ENCODE results near the gene CETP.
A peak's percentile ranks its signal among the peaks of the same experiment; 100 is the strongest.

The CETP gene

GRCh38 chr16:56961851-56962281, at the start of gene CETP:
CETP (plus strand) TSS chr16:56961950; CDS start chr16:56961980, 30 bp downstream.
- DNase-seq (ENCODE audit: low read depth, low spot score): no peak

- no peak for DNase-seq (ENCODE audit: low read depth, low spot score)
These were observed 48.7 kb upstream of the CETP start for GRCh38 chr16:56912746-56913708.

GRCh38 chr16:56914896-56915295, 46.9 kb upstream of the CETP start:
- DNase-seq (ENCODE audit: low read depth, low spot score): no peak

GRCh38 chr16:56915336-56916119, 46.2 kb upstream of the CETP start:
- no peak for DNase-seq (ENCODE audit: low read depth, low spot score)

GRCh38 chr16:56916571-56917403, 45.0 kb upstream of the CETP start:
- DNase-seq (ENCODE audit: low read depth, low spot score): no peak

GRCh38 chr16:56918467-56919012, 43.2 kb upstream of the CETP start:
- DNase-seq (ENCODE audit: low read depth, low spot score): no peak

GRCh38 chr16:56919099-56919800, 42.5 kb upstream of the CETP start:
- no peak for DNase-seq (ENCODE audit: low read depth, low spot score)

- DNase-seq (ENCODE audit: low read depth, low spot score): no peak
These were observed 40.2 kb upstream of the CETP start for GRCh38 chr16:56921571-56921970.

GRCh38 chr16:56923481-56924091, 38.2 kb upstream of the CETP start:
- no peak for DNase-seq (ENCODE audit: low read depth, low spot score)

- DNase-seq (ENCODE audit: low read depth, low spot score): no peak
These were observed 34.3 kb upstream of the CETP start for GRCh38 chr16:56927471-56927870.

- DNase-seq (ENCODE audit: low read depth, low spot score): no peak
These were observed 32.1 kb upstream of the CETP start for GRCh38 chr16:56929639-56930038.

- DNase-seq (ENCODE audit: low read depth, low spot score): no peak
These were observed 31.1 kb upstream of the CETP start for GRCh38 chr16:56930486-56931270.

GRCh38 chr16:56931271-56931891, 30.4 kb upstream of the CETP start:
- no peak for DNase-seq (ENCODE audit: low read depth, low spot score)

GRCh38 chr16:56931892-56932720, 29.6 kb upstream of the CETP start, which contains the start of gene HERPUD1:
HERPUD1 (plus strand) TSS chr16:56932142; CDS start chr16:56932245, 103 bp downstream.
- peak; percentile 98 for DNase-seq (ENCODE audit: low read depth, low spot score)

GRCh38 chr16:56932721-56933619, 28.8 kb upstream of the CETP start:
- DNase-seq (ENCODE audit: low read depth, low spot score): peak; percentile 8

GRCh38 chr16:56933828-56934598, 27.7 kb upstream of the CETP start:
- DNase-seq (ENCODE audit: low read depth, low spot score): no peak

All from activated CD4-positive, CD25-positive, alpha-beta regulatory T cell treated with anti-CD3 and anti-CD28 coated beads, Interleukin-2, amount 50 U/mL, for 16 hours (primary cell).